SK-MEL-5 (cell line): ENCODE data around the gene IL10RA. TPM values are rescaled to one million over a fixed set of nuclear protein-coding genes. Genes with fewer than 3 reads are reported as not detected.
"Not testable (repeated sequence)": the region's sequence is repeated elsewhere in the genome, so short reads cannot be mapped to it uniquely, and the experiment has no call there.

ENCODE experiments used
- DNase-seq: peaks from one replicate; pipeline ENCODE4 v3.0.0-alpha.2; 2016; ENCODE audit warnings: low read depth, low spot score
- in situ Hi-C: cut with HindIII; loops from 2 replicates; pipeline ENCODE4 v1.10.0; 2016; ENCODE audit warnings: low sequenced_read_pairs, high pct_unique_total_duplicates, low pct_unique_long_range_greater_than_20kb
- total RNA-seq: library from RNA; depleted of rRNA; stranded (reverse); fragments of >200 nt; shearing (Covaris generic); gene quantifications from 2 replicates; pipeline ENCODE4 v1.2.3, GENCODE V29; 2014

Gene IL10RA
- total RNA-seq, 1 experiment from 2014 or later = not detected

DNA sequence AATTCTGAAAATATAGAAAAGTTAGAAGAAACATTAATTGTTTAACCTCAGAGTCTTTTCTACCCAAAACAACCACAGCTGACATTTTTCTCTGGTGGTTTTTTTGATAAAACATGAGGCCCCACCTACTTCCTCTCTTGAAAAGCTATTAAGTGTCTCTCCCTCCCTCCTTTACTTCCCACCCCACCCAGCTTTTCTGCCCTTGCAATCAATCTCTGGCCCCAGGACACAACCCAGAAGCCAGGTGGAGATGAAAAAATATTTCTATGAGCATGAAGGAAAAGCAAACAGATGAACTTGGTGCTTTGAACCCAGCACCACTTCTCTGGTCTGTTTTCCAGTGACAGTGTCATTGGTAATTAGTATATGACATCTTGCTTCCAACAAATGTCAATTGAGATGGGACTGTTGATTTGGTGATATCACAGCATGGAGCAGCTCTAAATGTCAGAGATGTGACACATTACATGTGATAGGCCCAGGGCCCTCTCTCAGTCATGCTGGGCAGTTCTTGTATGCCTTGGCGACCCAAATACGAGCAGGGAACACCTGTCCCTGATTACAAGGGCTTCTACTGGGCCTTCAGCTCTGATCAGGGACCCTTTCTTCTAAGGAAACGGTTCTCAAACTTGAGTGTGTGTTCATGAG, 33.0 kb upstream of the IL10RA start:
- in situ Hi-C loops = no loop called here
- no peak for DNase-seq

DNA sequence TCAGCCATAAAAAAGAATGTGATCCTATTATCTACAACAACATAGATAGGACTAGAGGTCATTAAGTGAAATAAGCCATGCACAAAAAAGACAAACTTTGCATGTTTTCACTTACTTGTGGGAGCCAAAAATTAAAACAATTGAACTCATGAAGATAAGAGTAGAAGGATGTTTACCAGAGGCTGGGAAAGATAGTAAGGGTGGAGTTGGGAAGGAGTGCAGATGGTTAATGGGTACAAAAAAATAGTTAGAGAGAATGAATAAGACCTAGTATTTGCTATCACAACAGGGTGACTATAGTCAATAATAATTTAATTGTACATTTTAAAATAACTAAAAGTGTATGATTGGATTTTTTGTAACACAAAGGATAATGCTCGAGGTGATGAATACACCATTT, 27.2 kb upstream of the IL10RA start:
- DNase-seq = no peak
- in situ Hi-C loops = no loop called here

DNA sequence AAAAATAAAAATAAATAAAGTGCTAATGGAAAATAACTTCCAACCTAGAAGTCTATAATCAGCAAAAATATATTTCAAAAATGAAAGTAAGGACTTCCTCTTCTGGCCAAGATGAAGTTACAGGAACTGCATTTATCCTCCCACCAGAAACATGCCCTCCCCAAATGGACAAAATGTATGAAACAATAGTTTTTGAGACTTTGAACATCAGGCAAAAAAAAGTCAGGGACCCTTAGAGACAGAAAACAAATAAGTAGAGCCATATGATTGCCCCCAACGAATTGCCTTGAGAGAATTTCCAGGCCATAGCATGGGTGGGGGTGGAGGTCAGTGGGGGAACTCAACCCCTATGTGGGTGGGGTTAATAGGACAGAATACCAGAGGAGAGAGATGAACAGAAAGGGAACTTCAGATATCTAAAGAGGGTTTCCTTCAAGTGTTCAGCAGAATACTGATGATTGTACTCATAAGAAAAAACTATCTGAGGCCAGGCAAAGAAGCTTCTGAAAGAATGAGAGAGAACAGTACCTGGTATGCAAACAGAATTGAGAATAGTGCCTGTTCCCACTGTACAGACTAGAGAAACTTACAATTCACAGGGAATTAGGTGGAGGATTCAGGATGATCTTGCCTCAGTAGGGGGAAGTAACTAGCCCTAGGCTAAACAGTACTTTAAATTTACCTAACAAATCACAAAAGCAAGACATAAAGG, 26.6 kb upstream of the IL10RA start:
- in situ Hi-C loops = no loop called here
- DNase-seq = no peak

DNA sequence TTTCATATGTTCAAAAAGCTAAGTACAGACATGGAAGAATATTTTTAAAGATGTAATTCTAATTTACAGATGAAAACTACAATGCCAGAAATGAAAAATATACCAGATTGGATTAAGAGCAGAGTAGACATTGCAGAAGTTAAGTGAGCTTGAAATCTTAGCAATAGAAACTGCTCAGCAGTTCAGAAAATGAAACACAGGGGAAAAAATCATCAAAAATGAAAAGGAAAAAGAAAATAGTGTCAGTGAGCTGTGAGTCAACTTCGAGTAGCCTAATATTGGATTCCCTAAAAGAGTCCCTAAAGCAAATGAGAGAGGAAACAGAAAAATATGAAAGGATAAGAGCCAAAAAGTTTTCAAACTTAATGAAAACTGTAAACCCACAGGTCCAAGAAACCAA, 25.8 kb upstream of the IL10RA start:
- in situ Hi-C loops = no loop called here
- no peak for DNase-seq

DNA sequence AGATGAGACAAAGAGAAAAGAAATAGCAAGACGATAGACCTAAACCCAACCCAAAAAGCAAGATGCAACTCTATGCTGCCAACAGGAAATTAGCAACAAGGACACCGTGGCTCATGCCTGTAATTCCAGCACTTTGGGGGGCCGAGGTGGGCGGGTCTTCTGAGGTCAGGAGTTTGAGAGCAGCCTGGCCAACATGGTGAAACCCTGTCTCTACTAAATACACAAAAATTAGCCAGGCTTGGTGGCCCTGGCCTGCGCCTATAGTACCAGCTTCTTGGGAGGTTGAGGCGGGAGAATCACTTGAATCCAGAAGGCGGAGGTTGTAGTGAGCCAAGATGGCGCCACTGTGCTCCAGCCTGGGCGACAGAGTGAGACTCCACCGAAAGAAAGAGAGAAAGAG, 24.3 kb upstream of the IL10RA start:
- in situ Hi-C loops = no loop called here
- no peak for DNase-seq

DNA sequence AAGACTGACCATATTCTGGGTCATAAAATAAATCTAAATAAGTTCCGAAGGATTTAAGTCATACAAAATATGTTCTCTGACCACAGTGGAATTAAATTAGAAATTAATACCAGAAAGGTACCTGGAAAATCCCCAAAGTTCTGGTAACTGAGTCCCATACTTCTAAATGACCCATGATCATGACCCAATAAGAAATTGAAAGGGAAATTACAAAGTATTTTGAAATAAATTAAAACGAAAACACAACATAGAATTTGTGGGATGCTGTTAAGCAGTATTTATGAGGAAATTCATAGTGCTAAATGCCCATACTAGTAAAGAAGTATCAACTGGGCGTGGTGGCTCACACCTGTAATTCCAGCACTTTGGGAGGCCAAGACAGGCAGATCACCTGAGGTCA, 23.4 kb upstream of the IL10RA start:
- in situ Hi-C loops = no loop called here
- no peak for DNase-seq

DNA sequence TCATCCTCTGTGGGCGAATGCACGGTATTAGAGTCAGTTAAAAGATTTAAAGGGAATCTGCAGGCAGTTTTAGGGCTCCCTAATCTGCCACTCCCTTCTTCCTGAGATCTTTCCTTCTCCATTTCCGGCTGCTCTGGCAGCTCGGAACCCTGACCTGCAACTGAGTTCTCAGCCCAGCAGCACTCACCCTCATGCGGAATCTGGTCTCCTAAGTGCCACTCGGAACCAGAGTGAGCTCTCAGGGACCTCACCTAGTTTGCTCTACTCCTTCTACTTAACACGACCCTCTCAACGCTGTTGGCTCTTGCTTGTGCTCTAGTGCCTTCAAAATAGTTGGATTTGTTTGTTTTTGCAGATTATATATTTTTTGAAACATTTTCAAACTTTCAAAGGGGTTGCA, 19.3 kb upstream of the IL10RA start:
- DNase-seq = no peak
- in situ Hi-C loops = no loop called here

DNA sequence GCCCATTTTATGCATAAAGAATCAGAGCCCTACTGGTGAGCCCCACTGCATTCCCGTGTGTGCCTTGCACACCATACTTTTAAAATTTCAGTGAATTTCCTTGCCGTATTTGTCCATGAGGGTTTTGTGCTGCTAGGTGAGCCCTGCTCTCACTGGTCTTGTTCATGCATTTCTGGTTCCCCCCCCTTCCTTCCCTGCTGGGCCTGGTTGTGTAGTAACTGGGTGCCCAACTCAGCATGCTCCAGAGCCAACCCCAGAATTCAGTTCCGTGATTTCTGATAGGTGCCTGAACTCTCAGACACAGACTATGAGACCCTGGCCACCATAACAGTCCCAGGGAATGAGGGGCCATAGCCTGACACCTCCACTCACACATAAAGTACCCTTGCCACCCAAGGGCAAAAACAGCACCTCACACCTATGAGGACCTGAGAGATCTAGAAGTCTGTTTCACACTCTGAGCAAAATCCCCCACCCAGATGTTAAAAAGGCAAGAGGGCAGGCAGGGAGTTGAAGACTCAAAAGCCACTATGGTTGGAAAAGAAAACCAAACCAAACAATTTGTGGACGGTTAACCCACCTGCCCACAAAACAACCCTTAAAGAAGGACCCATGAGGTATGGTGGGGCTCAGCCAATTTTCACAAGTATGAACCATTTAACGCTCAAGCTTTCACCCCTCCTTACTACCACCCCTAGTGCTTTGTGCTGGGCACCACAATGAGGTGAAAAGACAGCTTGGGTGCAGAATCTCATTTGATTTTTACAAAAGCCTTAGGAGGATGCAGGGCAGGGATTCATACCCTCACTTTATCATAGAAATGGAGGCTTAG, 16.8 kb upstream of the IL10RA start:
- DNase-seq = no peak
- in situ Hi-C loops = no loop called here

DNA sequence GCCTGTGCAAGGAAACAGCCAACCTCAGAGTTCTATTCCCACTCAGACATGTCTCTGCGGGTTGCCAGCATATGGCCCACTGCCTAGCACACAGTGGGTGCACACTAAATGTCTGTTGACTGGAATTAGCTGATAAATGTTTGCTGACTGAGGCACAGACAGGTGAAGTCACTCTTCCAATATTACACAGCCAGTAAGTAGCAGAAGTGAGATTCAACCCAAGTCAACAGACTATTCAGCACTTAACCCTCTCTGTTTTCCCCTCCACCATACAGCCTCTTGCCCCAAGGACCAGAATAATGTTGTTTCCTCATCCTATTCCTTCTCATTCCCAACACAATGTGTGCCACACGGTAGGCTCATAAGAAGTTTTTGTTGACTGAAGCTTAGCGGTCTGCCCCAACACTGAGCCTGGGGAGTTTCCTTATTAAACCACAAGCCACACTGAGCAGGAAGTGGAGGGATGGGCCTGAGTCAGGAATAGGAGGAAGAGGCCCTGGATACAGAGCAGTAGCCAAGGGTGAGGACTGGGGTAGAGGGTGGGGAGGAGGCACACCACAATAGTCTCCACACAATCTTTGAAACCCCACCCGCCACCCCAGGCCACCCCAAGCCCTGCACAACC, 15.7 kb upstream of the IL10RA start:
- no peak for DNase-seq
- in situ Hi-C loops = no loop called here

DNA sequence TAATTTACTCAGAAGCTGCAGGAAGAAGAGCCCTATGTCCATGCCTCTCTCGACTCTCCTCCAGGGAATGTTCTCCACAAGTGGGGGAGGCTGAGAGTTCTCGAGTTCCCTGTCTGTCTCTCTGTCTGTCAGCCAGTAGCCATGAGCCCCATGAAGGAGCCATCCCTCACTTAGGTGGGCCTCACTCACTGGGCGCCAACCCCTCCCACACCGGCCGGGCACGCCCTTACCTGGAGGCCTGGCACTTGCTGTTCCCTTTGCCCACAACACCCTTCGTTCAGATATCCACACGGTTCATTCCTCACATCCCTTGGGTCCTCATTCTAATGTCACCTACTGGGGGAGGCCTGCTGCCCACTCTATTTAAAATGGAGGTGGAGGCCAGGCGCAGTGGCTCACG, 14.2 kb upstream of the IL10RA start:
- in situ Hi-C loops = no loop called here

DNA sequence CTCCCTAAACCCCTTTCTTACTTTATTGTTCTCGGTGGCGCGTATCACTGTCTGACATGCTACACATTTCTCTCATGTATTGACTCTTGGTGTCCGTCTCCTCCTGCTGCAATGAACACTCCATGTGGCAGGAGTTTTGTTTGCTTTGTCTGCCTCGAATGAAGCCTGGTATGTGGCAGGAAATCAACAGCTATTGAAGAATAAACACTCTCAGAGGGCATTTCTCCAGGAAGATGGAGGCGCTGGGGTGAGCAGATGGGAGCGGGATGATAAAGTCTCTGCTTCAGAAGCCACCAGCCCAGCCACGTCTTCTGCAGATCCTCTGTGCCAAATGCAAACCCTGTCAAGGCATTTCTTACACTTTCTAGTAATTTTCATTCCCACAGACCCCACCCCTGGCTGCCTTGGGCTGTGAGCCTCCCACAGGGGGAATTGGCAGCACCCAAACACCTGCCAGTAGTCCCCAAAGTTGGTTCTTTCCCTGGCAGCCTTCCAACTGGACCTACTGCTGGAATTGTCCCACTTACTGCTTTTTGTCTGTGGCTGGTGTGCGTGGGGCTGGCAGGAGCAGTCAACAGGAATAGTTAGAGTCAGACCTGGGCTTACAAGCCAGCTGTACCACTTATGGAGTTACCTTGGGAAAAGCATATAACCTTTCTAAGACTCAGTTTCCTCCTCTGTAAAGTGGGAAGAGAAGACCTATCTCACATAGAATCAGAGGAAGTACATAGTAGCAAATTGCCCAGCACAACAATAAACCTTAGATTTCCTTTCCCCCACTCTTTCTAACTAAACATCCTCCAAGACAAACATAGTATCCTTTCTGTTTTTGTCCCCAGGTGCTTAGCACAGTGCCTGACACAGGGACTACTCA, 13.3 kb upstream of the IL10RA start:
- in situ Hi-C loops = no loop called here
- no peak for DNase-seq

More for the DNA sequence above, 14.2 kb upstream of the IL10RA start:
- DNase-seq = no peak

DNA sequence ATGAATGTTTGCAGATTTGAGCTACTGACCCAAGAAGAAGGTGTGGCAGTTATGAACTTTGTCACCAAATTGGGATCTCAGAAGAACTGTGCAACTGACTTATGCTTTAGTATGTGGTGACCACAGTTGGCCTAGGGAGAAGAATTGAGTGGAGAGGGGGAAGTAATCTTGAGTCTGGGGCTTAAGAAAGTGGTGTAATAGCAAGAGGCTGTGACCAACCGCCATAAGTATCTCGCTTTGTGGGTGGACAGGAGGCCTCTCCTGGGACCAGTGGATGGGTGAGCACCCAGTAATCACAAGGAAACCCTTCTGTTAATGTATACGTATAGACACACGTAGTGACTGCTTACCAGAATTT, 12.7 kb upstream of the IL10RA start:
- in situ Hi-C loops = no loop called here

DNA sequence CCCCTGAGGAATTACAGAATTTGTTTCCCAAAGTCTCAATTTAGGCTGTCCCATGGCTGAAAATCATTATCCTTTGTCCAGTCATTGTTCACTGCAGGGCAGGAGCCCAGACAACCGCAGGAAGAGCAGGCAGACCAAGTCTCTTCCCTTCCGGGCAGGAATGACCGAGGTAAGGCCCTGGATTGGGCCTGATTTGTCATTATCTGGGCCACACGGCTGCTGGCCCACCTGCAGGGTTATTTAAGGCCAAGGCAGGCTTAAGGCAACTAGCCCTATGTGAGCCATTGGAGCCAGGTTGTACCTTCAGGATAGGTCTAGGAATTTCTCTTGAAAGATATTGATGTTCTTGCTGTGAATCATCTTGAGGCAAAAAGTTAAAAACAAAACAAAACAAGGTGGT, 9.7 kb upstream of the IL10RA start:
- in situ Hi-C loops = no loop called here
- DNase-seq = no peak

More for the DNA sequence above, 12.7 kb upstream of the IL10RA start:
- no peak for DNase-seq

DNA sequence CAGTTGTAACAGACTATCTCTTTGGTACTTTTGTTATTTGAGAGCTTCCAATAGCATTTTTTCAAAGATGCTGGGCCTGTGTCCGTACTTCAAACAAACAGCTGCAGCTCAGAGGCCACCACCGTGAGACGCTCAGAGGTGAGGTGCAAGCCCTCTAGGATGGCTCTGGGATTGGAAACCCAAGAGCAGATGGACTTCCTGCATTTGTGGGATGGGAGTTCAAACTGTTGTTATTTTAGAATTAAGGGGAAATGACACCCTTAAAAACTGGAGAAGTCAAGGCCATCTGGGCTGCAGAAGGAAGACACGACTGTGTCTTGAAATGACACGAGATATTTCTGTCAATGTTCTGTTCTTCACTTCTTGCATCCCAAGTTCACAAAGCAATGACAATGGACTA, 9.2 kb upstream of the IL10RA start:
- no peak for DNase-seq
- in situ Hi-C loops = no loop called here

DNA sequence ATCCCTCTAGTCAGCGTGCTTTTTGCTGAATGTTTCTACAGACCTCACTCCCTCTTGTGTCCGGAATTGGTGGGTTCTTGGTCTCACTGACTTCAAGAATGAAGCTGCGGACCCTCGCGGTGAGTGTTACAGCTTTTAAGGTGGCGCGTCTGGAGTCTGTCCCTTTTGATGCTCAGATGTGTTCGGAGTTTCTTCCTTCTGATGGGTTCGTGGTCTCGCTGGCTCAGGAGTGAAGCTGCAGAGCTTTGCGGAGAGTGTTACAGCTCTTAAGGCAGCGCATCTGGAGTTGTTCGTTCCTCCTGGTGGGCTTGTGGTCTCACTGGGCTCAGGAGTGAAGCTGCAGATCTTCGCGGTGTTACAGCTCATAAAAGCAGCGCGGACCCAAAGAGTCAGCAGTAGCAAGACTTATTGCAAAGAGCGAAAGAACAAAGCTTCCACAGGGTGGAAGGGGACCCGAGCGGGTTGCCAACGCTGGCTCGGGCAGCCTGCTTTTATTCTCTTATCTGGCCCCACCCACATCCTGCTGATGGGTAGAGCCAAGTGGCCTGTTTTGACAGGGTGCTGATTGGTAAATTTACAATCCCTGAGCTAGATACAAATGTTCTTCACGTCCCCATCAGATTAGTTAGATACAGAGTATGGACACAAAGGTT, 8.5 kb upstream of the IL10RA start:
- in situ Hi-C loops, DNase-seq: not testable (repeated sequence)

DNA sequence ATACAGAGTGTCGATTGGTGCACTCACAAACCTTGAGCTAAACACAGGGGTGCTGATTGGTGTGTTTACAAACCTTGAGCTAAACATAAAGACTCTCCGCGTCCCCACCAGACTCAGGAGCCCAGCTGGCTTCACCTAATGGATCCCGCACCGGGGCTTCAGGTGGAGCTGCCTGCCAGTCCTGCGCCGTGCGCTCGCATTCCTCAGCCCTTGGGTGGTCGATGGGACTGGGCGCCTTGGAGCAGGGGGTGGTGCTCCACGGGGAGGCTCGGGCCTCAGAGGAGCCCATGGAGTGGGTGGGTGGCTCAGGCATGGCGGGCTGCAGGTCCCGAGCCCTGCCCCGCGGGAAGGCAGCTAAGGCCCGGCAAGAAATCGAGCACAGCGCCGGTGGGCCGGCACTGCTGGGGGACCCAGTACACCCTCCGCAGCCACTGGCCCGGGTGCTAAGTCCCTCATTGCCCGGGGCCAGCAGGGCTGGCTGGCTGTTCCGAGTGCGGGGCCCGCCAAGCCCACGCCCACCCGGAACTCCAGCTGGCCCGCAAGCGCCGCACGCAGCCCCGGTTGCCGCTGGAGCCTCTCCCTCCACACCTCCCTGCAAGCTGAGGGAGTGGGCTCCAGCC, 7.8 kb upstream of the IL10RA start:
- in situ Hi-C loops, DNase-seq: not testable (repeated sequence)

DNA sequence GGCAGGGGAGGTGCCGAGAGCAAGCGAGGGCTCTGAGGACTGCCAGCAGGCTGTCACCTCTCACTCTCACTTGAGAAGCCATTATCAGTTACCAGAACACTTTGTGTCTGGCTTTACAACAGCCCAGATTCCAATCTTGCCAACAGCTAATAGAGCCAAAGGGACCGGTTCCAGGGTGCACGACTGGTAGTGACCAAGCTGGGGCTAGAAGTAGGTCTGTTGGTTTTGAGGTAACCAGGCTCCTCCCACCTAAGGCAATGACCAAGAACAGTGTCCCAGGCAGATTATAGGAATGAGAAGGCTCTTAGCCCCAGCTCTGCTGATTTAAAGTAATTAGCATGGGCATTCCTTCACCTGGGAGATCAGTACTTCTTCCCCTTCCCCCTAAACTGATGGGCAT, 7.2 kb upstream of the IL10RA start:
- in situ Hi-C loops = no loop called here

More for the DNA sequence above, 7.2 kb upstream of the IL10RA start:
- no peak for DNase-seq
